OCI-LY7 (cell line): ENCODE measurements around the gene CCDC15.

Source experiments
- EZH2phosphoT487 ChIP-seq: fragments of 200-600 bp; sonication (generic); IDR thresholded peaks from 2 replicates; pipeline ENCODE4 v1.6.1; 2018; ENCODE audit warnings: low read depth, borderline replicate concordance, mild to moderate bottlenecking, mixed run types, antibody characterized with exemption, low read length, moderate library complexity, mixed read lengths
- TF ChIP-seq, protein P1 (sequence below): fragments of 200-600 bp; sonication (generic); conservative IDR thresholded peaks from 2 replicates; pipeline ENCODE4 v1.5.1; 2014; ENCODE audit warnings: mild to moderate bottlenecking, antibody characterized with exemption, low read length, moderate library complexity, mixed read lengths

DNA sequence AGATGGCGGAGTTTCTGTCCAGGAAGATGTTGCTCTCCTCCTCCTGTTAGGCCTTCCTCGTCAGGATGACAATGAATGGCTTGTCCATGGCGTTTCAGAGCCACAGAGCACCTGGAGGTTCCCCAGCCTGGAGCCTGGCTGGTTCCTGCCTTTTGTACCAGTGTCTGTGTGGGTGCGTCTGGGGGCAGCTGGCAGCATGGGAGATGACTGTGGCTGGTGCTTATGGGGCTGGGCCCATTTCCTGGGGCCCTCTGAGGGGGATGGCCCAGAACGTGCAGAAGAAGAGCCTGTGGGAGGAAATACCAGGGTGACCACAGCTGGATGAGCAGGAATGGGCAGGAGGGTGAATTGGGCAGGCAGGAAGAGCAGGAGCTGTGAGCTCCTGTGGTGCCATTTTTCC is 115.8 kb downstream of the CCDC15 start:
- TF ChIP-seq, protein P1, sequence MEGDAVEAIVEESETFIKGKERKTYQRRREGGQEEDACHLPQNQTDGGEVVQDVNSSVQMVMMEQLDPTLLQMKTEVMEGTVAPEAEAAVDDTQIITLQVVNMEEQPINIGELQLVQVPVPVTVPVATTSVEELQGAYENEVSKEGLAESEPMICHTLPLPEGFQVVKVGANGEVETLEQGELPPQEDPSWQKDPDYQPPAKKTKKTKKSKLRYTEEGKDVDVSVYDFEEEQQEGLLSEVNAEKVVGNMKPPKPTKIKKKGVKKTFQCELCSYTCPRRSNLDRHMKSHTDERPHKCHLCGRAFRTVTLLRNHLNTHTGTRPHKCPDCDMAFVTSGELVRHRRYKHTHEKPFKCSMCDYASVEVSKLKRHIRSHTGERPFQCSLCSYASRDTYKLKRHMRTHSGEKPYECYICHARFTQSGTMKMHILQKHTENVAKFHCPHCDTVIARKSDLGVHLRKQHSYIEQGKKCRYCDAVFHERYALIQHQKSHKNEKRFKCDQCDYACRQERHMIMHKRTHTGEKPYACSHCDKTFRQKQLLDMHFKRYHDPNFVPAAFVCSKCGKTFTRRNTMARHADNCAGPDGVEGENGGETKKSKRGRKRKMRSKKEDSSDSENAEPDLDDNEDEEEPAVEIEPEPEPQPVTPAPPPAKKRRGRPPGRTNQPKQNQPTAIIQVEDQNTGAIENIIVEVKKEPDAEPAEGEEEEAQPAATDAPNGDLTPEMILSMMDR: no peak
- TF ChIP-seq EZH2phosphoT487: no peak
